Naive B cell (primary cell): ENCODE data around the gene CFAP221. TPM values are rescaled to one million over a fixed set of nuclear protein-coding genes. Genes with fewer than 3 reads are reported as not detected.

ENCODE experiments used
- ATAC-seq, 2 donors: fragments of 150-1000 bp; cut with Tn5 transposase; 2 replicates each; pipeline ENCODE4 v1.10.0; 2021; ENCODE audit warnings: low read depth in 2 of 2, mild to moderate bottlenecking in 2 of 2, moderate library complexity in 2 of 2
- DNase-seq: peaks from one replicate; pipeline ENCODE4 v3.0.0; 2022
- H3K27ac Mint-ChIP-seq, 6 donors: one replicate each; pipeline ENCODE4 v1.8.0; 2020 to 2022; ENCODE audit warnings: mild to moderate bottlenecking in 6 of 6, mixed read lengths in 6 of 6, moderate library complexity in 5 of 6, inconsistent platforms in 2 of 6
- H3K27me3 Mint-ChIP-seq, 3 donors: one replicate each; pipeline ENCODE4 v1.8.0; 2021 to 2022; ENCODE audit warnings: mixed read lengths in 3 of 3, mild to moderate bottlenecking in 1 of 3
- H3K36me3 Mint-ChIP-seq, 2 donors: one replicate each; pipeline ENCODE4 v1.8.0; 2020 to 2022; ENCODE audit warnings: mixed read lengths in 2 of 2, inconsistent platforms in 1 of 2, mild to moderate bottlenecking in 1 of 2
- H3K4me1 Mint-ChIP-seq, 3 donors: one replicate each; pipeline ENCODE4 v1.8.0; 2020 to 2022; ENCODE audit warnings: mixed read lengths in 3 of 3, inconsistent platforms in 1 of 3, mild to moderate bottlenecking in 1 of 3, moderate library complexity in 1 of 3
- H3K4me3 Mint-ChIP-seq, 8 donors: one replicate each; pipeline ENCODE4 v1.8.0; 2020 to 2022; ENCODE audit warnings: mild to moderate bottlenecking in 8 of 8, mixed read lengths in 8 of 8, moderate library complexity in 8 of 8, inconsistent platforms in 2 of 8
- H3K9me3 Mint-ChIP-seq, 7 donors: one replicate each; pipeline ENCODE4 v1.8.0; 2020 to 2022; ENCODE audit warnings: mixed read lengths in 7 of 7, mild to moderate bottlenecking in 5 of 7, inconsistent platforms in 2 of 7, moderate library complexity in 1 of 7
- polyA plus RNA-seq, 6 donors: library from polyadenylated mRNA; unstranded; fragments of 300-500 nt; fragmentation: Illumina TruSeq; gene quantifications; one replicate each; pipeline ENCODE4 v1.2.3, GENCODE V29; 2021; ENCODE audit warnings: low read depth in 6 of 6

CFAP221 gene
- polyA plus RNA-seq, 6 donors from 2014 or later, result not detected

DNA sequence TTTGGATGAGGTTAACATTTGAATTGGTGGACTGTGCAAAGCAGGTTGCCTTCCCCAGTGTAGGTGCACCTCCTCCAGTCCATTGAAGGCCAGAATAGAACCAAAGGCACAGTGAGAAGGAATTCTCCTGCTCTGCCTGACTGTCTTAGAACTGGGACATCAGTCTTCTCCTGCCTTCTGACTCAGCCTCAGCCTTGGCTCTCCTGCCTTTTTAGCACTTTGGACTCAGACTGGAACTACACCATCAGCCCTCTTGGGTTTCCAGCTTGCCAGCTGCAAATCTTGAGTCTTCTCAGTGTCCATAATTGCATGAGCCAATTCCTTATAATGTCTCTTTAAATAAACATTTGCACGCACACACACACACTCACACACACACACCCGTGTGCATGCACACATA, 126.8 kb downstream of the CFAP221 start:
- ATAC-seq (no peak), DNase-seq (no peak)
- Mint-ChIP-seq H3K27ac (peak overlapping the region in 2 of 6 donors; percentile 55 to 66), H3K4me1 (peaks cover 0 to 4% (median 0%) of the 10 kb centered on the region in 3 donors), H3K9me3 (no peaks in the 10 kb centered on the region), H3K4me3 (no peak overlapping the region), H3K27me3 (no peaks in the 10 kb centered on the region), H3K36me3 (no peaks in the 10 kb centered on the region)

DNA sequence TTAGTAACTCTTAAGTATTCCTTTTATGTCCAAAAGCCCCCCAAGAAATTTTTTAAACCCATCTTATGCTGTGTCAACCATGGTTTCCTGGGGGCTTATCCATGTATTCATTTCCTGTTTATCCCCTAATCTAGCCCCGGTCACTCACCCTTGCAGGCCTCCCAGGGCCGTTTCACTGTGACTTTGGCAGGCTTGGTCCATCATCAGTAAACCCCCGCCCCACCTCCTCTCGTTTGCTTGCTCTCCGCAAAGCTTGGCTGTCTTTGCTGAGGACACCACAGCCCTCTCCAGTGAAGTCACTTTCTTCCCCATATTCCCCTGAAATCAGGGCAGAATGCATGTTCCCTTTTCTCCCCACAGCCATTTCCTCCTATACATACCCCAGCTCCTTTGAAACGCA, 127.5 kb downstream of the CFAP221 start:
- no peak overlapping the region for H3K4me3 Mint-ChIP-seq
- no peaks in the 10 kb centered on the region for H3K36me3 Mint-ChIP-seq
- no peak for ATAC-seq
- H3K4me1 Mint-ChIP-seq, result no peaks in the 10 kb centered on the region
- no peak for DNase-seq
- H3K9me3 Mint-ChIP-seq, result no peaks in the 10 kb centered on the region
- H3K27ac Mint-ChIP-seq, result no peak overlapping the region
- no peaks in the 10 kb centered on the region for H3K27me3 Mint-ChIP-seq

DNA sequence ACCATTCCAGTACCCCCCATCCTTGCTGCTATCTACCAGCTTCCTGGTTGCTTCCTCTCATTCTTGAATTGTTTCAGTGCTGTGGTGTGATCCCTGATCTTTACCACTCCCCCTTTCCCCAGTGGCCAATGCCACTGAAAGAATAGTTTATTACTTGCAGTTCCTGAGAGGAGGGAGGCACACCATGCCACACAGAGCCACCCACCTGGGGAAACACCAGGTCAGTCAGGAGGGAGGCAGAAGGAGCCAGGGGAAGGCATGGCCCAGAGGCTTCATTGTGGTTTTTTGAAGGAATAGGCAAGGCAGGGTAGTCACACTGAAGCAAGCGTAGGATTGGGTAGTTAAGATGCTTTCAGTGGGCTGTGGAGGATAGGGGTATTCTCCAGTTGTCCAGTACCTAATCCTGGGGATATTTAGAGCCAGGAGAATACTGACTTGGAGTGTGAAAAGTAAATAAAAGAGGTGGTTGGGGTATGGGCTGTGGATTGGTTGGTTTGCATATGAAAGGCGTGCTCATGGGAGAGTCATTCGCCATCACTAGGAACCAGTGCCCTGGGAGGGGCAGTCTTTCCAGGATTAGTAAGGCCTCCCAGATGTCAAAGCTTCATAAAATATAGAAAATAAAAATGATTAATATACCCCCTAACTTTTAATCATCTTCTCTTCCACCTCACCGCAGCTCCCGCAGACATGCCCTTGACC, 128.1 kb downstream of the CFAP221 start:
- Mint-ChIP-seq H3K36me3 (no peaks in the 10 kb centered on the region), H3K4me3 (no peak overlapping the region), H3K9me3 (no peaks in the 10 kb centered on the region), H3K27me3 (no peaks in the 10 kb centered on the region), H3K27ac (no peak overlapping the region), H3K4me1 (no peaks in the 10 kb centered on the region)
- DNase-seq (no peak), ATAC-seq (no peak)

DNA sequence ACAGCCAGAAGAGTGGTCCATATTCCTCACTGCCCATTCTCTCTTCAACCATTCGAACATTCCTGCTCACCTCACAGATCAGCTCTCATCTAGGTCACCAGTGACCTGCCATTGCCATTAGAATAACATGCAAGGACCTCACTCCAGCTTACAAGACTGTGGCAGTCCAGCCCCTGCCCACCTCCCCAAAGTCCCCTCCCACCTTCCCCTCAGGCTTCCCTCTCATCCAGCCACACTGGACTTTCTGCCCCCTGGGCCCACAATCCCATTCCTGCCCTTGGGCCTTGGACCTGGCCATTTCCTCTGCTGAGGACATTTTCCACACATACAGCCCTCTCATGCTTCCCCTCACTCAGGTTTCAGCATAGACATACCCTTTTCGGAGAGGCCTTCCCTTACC, 129.5 kb downstream of the CFAP221 start:
- Mint-ChIP-seq H3K27ac (no peak overlapping the region), H3K27me3 (no peaks in the 10 kb centered on the region), H3K36me3 (no peaks in the 10 kb centered on the region), H3K4me1 (peaks cover 5 to 11% (median 6%) of the 10 kb centered on the region in 3 donors), H3K9me3 (peaks cover 0 to 3% (median 0%) of the 10 kb centered on the region in 7 donors), H3K4me3 (no peak overlapping the region)
- ATAC-seq (no peak), DNase-seq (no peak)

DNA sequence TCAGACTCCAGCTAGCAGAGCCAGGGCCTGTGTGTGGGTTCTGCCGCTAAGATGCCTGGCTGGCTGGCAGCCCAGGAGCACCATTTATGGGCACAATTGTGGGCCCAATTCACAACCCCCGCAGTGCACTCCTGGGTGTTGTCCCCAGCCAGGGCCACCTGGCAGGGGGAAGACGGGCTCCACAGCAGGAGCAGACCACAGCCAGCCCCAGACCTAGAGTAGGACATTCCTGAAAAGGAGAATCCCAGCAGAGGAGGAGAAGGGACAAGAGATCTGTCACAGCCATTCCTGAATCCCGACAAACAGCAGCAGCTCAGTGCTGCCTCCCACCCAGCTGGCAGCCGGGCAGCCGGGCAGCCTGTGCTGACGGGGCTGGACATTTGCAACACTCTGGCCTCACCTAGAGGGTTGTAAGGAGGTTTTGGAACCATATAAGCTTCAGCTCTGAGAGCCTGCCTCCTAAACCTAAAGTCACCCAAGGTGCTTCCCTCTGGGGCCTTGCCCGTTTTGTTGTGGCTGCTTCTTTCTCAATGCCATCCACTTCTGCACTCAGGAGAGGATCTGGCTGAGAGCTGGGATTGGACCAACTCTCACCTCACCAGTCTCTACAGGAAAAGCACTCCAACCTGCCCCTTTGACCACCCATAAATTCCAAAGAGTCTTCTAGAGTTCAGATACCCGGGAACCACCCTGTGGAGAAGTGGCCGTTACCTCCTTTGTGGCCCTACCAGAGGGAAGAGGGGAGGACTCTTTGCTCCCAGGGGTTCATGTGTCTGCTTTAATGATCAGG, 130.7 kb downstream of the CFAP221 start:
- no peak overlapping the region for H3K27ac Mint-ChIP-seq

DNA sequence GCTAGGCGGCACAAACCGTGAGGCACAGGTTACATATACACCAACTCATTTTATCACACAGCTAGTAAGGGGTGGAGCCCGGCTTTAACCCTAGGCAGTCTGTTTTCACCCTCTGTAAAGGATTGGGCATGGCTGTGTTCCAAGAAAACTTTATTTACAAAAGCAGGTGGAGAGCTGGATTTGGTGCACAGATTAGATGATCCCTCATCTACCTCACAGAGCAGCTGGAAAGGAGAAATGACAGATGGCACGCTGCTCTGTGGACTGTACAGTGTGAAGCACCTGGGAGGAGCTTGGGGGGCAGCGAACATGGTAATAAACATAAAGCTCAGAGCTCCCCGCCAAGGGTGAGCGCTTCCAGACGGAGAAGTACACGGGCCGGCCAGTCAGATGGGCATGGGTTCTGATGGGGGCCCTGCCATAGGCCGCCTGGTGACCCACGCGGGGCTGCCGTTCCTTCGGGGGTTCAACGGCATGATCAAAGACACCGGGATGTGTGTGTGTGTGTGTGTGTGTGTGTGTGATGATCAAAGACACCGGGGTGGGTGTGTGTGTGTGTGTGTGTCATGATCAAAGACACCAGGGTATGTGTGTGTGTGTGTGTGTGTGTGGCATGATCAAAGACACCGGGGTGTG, 133.9 kb downstream of the CFAP221 start:
- H3K4me1 Mint-ChIP-seq, result peaks cover 24 to 33% (median 28%) of the 10 kb centered on the region in 3 donors

More for the DNA sequence above, 130.7 kb downstream of the CFAP221 start:
- Mint-ChIP-seq H3K4me3 (peak overlapping the region in 1 of 8 donors; percentile 20), H3K4me1 (peaks cover 15 to 17% (median 15%) of the 10 kb centered on the region in 3 donors), H3K36me3 (no peaks in the 10 kb centered on the region), H3K27me3 (no peaks in the 10 kb centered on the region), H3K9me3 (peaks cover 0 to 3% (median 0%) of the 10 kb centered on the region in 7 donors)
- DNase-seq, result no peak
- ATAC-seq, result no peak

DNA sequence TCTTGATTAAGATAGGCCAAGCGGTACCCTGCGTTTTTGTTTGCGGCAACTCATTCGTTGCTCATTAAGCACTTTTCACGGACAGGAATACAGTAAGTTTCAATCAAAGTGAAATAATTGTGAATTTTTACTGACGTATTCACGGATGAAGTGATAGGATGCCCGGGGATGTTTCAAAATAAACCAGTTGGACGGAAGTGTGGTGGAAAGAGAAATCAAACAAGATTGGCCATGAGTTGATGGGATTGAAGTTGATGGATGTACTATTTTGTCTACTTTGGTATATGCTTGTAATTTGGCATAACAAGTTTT, 135.2 kb downstream of the CFAP221 start:
- DNase-seq, result no peak
- Mint-ChIP-seq H3K4me1 (peaks cover 29 to 39% (median 33%) of the 10 kb centered on the region in 3 donors), H3K27me3 (no peaks in the 10 kb centered on the region), H3K4me3 (peak overlapping the region; percentile 81 to 95 (median 92)), H3K9me3 (peaks cover 0 to 3% (median 0%) of the 10 kb centered on the region in 7 donors), H3K27ac (peak overlapping the region in 5 of 6 donors; percentile 29 to 90 (median 89)), H3K36me3 (peaks cover 0 to 8% of the 10 kb centered on the region in 2 donors)
- no peak for ATAC-seq

More for the DNA sequence above, 133.9 kb downstream of the CFAP221 start:
- H3K27ac Mint-ChIP-seq, result peak overlapping the region; percentile 52 to 98 (median 91)
- H3K27me3 Mint-ChIP-seq, result no peaks in the 10 kb centered on the region
- peak overlapping the region; percentile 81 to 95 (median 90) for H3K4me3 Mint-ChIP-seq
- H3K36me3 Mint-ChIP-seq, result no peaks in the 10 kb centered on the region
- DNase-seq (peak; percentile 17), ATAC-seq (peak; percentile 32 to 51)
- H3K9me3 Mint-ChIP-seq, result peaks cover 0 to 3% (median 0%) of the 10 kb centered on the region in 7 donors

DNA sequence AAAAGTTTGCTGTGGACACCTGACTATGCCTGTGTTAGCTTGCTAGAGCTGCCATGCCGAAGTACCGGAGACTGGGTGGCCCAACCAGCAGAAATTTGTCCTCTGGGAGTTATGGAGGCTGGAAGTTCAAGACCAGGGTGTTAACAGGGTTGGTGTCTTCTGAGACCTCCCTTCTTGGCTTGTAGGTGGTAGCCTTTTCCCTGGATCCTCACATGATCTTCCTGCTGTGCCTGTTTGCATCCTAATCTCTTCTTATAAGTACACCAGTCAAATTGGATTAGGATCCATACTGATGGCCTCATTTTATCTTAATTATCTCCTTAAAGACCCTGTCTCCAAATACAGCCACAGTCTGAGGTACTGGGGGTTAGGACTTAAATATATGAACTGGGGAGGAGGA, 135.6 kb downstream of the CFAP221 start:
- peaks cover 0 to 3% (median 0%) of the 10 kb centered on the region in 7 donors for H3K9me3 Mint-ChIP-seq
- peaks cover 0 to 8% of the 10 kb centered on the region in 2 donors for H3K36me3 Mint-ChIP-seq
- no peak for ATAC-seq
- peaks cover 29 to 39% (median 33%) of the 10 kb centered on the region in 3 donors for H3K4me1 Mint-ChIP-seq
- no peak for DNase-seq
- peak overlapping the region; percentile 81 to 95 (median 92) for H3K4me3 Mint-ChIP-seq
- H3K27ac Mint-ChIP-seq, result peak overlapping the region in 3 of 6 donors; percentile 29 to 90 (median 86)
- H3K27me3 Mint-ChIP-seq, result no peaks in the 10 kb centered on the region

DNA sequence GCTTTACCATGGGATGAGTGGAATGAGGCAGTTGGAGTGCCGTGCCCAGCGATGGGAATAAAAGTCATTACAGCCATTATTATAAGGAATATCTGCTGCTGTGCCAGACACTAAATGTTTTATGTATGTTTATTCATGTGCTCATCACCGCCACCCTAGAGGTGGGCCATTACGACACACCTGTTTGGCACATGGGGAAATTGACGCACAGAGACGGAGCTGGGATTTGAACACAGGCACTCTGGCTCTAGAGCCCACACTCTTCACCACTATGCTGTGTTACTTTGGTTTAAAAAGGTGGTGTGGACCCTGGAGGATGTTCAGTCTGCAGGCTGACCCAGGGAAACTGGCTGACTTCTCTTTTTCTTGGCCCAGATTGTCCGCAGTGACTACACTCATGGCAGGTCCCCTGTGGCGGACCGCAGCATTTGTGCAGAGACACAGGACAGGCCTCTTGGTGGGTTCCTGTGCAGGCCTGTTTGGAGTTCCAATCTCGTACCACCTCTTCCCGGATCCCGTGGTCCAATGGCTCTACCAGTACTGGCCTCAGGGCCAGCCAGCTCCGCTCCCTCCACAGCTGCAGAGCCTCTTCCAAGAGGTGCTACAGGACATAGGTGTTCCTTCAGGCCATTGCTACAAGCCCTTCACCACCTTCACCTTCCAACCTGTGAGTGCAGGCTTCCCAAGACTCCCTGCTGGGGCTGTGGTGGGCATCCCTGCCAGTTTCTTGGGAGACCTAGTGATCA, 136.4 kb downstream of the CFAP221 start:
- Mint-ChIP-seq H3K27ac (peak overlapping the region in 2 of 6 donors; percentile 41 to 50), H3K4me1 (peaks cover 29 to 39% (median 33%) of the 10 kb centered on the region in 3 donors), H3K9me3 (peaks cover 0 to 3% (median 0%) of the 10 kb centered on the region in 7 donors), H3K27me3 (no peaks in the 10 kb centered on the region), H3K36me3 (peaks cover 0 to 8% of the 10 kb centered on the region in 2 donors), H3K4me3 (peak overlapping the region in 7 of 8 donors; percentile 35 to 95 (median 81))
- DNase-seq, result no peak
- ATAC-seq, result no peak

DNA sequence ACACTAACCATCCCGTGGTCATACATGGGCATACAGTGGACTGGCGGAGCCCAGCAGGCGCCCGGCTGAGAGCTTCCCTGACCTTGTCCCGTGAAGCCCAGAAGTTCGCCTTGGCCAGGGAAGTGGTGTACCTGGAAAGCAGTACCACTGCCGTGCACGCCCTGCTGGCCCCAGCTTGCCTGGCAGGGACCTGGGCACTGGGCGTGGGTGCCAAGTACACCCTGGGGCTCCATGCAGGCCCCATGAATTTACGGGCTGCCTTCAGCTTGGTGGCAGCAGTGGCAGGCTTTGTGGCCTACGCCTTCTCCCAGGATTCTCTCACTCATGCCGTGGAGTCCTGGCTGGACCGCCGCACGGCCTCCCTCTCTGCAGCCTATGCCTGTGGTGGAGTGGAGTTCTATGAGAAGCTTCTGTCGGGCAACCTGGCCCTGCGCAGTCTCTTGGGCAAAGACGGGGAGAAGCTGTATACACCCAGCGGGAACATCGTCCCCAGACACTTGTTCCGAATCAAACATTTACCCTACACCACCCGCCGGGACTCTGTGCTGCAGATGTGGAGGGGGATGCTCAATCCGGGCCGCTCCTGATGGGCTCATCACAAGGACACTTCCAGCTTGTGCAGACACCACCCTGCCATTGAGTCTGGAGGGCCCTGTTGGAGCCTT, 137.1 kb downstream of the CFAP221 start:
- ATAC-seq (no peak), DNase-seq (no peak)
- peaks cover 0 to 8% of the 10 kb centered on the region in 2 donors for H3K36me3 Mint-ChIP-seq
- no peaks in the 10 kb centered on the region for H3K27me3 Mint-ChIP-seq
- peak overlapping the region in 6 of 8 donors; percentile 9 to 95 (median 78) for H3K4me3 Mint-ChIP-seq
- peak overlapping the region in 1 of 6 donors; percentile 41 for H3K27ac Mint-ChIP-seq
- H3K9me3 Mint-ChIP-seq, result peaks cover 0 to 3% (median 0%) of the 10 kb centered on the region in 7 donors
- peaks cover 29 to 39% (median 33%) of the 10 kb centered on the region in 3 donors for H3K4me1 Mint-ChIP-seq

DNA sequence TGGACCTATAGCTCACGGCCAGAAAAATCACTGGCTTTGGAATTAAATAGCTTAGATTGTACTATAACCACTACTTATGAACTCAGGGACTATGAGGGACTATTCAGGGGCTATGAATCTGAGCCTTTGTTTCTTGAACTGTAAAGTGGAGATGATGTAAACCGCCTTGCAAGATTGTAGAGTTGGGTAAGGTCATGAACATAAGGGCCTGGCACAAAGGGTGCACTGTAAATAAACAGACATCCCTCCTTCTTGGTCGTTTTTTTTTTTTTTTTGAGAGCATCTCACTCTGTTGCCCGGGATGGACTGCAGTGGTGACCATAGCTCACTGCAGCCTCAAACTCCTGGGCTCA, 137.6 kb downstream of the CFAP221 start:
- no peak for DNase-seq
- Mint-ChIP-seq H3K27me3 (no peaks in the 10 kb centered on the region), H3K36me3 (peaks cover 3 to 8% of the 10 kb centered on the region in 2 donors), H3K4me1 (peaks cover 29 to 39% (median 33%) of the 10 kb centered on the region in 3 donors), H3K9me3 (peaks cover 0 to 3% (median 0%) of the 10 kb centered on the region in 7 donors), H3K4me3 (peak overlapping the region in 1 of 8 donors; percentile 64), H3K27ac (peak overlapping the region in 1 of 6 donors; percentile 63)
- ATAC-seq, result no peak

DNA sequence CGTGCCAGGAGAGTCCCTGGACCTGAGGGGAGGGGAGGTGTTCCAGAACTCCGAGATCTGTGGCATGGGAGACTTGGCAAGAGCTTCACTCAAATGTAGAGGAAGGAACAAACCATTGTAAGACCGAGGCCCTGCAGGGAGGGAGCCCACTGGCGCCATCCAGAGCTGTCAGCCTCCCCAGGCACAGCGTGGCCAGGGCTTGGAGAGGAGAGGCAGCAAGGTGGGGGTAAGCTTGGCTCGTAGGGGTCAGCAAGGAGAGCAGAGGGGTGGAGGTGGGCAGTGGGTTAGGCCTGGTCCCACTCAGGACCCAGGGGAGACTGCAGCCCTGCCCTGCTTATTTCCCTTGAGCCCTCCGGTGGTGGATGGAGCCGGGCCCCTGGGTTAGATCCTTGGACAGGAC, 138.3 kb downstream of the CFAP221 start:
- no peaks in the 10 kb centered on the region for H3K27me3 Mint-ChIP-seq
- H3K27ac Mint-ChIP-seq, result peak overlapping the region in 1 of 6 donors; percentile 32
- H3K4me1 Mint-ChIP-seq, result peaks cover 29 to 39% (median 33%) of the 10 kb centered on the region in 3 donors
- H3K36me3 Mint-ChIP-seq, result peaks cover 9 to 15% of the 10 kb centered on the region in 2 donors
- peaks cover 0 to 3% (median 0%) of the 10 kb centered on the region in 7 donors for H3K9me3 Mint-ChIP-seq
- DNase-seq (no peak), ATAC-seq (no peak)
- no peak overlapping the region for H3K4me3 Mint-ChIP-seq
